Subcutaneous abdominal adipose tissue (tissue), 5 donors: ENCODE results near the gene OAS2.

Source experiments
- H3K27ac ChIP-seq: one replicate; pipeline ENCODE4 v1.7.0; 2013; ENCODE audit warnings: low read depth, mild to moderate bottlenecking, inconsistent platforms, low read length, moderate library complexity
- H3K27me3 ChIP-seq, 5 donors: one replicate each; pipeline ENCODE4 v1.7.0; 2013; ENCODE audit warnings: low read length in 5 of 5, inconsistent platforms in 1 of 5; ENCODE audit not compliant: control insufficient read depth in 5 of 5, insufficient read depth in 4 of 5
- H3K36me3 ChIP-seq, 5 donors: one replicate each; pipeline ENCODE4 v1.7.0; 2013; ENCODE audit warnings: low read length in 5 of 5; ENCODE audit not compliant: control insufficient read depth in 5 of 5, insufficient read depth in 5 of 5
- H3K4me1 ChIP-seq, 5 donors: one replicate each; pipeline ENCODE4 v1.7.0; 2013; ENCODE audit warnings: low read length in 5 of 5, mild to moderate bottlenecking in 3 of 5, moderate library complexity in 1 of 5; ENCODE audit not compliant: control insufficient read depth in 5 of 5, insufficient read depth in 5 of 5
- H3K4me3 ChIP-seq, 5 donors: one replicate each; pipeline ENCODE4 v1.7.0; 2013; ENCODE audit warnings: low read length in 5 of 5, low read depth in 1 of 5
- H3K9ac ChIP-seq, 5 donors: one replicate each; pipeline ENCODE4 v1.7.0; 2013; ENCODE audit warnings: low read length in 5 of 5, mild to moderate bottlenecking in 4 of 5, moderate library complexity in 3 of 5
- H3K9me3 ChIP-seq, 5 donors: one replicate each; pipeline ENCODE4 v1.7.0; 2013; ENCODE audit warnings: low read length in 5 of 5; ENCODE audit not compliant: control insufficient read depth in 5 of 5
- donor health status: healthy.
- donor health status: healthy.
- donor health status: healthy.
- donor health status: healthy.
- donor health status: healthy.

The OAS2 gene

GRCh38 chr12:112964915-112965314, 13.4 kb upstream of the OAS2 start:
- H3K27ac ChIP-seq, result no peak overlapping the region
- no peaks in the 10 kb centered on the region for H3K9me3 ChIP-seq
- H3K4me3 ChIP-seq, result no peak overlapping the region
- peaks cover 3 to 90% (median 82%) of the 10 kb centered on the region in 5 donors for H3K36me3 ChIP-seq
- H3K4me1 ChIP-seq, result peaks cover 0 to 9% (median 7%) of the 10 kb centered on the region in 5 donors
- H3K9ac ChIP-seq, result no peak overlapping the region
- H3K27me3 ChIP-seq, result no peaks in the 10 kb centered on the region

DNA sequence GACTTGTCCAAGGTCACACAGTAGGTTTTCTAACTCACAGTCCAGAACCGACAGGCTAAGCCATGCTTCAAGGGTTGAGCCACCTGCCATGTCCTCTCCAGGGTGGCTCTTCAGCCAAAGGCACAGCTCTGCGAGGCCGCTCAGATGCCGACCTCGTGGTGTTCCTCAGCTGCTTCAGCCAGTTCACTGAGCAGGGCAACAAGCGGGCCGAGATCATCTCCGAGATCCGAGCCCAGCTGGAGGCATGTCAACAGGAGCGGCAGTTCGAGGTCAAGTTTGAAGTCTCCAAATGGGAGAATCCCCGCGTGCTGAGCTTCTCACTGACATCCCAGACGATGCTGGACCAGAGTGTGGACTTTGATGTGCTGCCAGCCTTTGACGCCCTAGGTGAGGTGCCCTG, 12.7 kb upstream of the OAS2 start:
- no peak overlapping the region for H3K27ac ChIP-seq
- no peaks in the 10 kb centered on the region for H3K9me3 ChIP-seq
- no peaks in the 10 kb centered on the region for H3K27me3 ChIP-seq
- no peak overlapping the region for H3K4me3 ChIP-seq
- H3K9ac ChIP-seq, result no peak overlapping the region
- peaks cover 3 to 94% (median 89%) of the 10 kb centered on the region in 5 donors for H3K36me3 ChIP-seq
- peaks cover 0 to 10% (median 7%) of the 10 kb centered on the region in 5 donors for H3K4me1 ChIP-seq

- Histone ChIP-seq H3K27ac (no peak overlapping the region), H3K4me1 (peaks cover 2 to 25% (median 16%) of the 10 kb centered on the region in 5 donors), H3K9ac (no peak overlapping the region), H3K27me3 (no peaks in the 10 kb centered on the region), H3K9me3 (no peaks in the 10 kb centered on the region), H3K36me3 (peaks cover 3 to 79% (median 75%) of the 10 kb centered on the region in 5 donors), H3K4me3 (no peak overlapping the region)
Observed at GRCh38 chr12:112967306-112967705, 11.0 kb upstream of the OAS2 start.

DNA sequence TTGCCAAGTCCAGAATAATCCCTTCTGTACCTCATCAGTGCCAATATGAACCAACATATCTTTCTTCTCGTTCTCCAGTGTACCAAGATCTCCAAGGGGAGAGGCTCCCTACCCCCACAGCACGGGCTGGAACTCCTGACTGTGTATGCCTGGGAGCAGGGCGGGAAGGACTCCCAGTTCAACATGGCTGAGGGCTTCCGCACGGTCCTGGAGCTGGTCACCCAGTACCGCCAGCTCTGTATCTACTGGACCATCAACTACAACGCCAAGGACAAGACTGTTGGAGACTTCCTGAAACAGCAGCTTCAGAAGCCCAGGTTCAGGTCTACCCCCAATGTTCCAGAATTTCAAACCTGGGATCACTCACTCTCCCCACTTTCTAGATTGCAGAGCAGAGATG, 10.5 kb upstream of the OAS2 start:
- H3K9ac ChIP-seq, result no peak overlapping the region
- H3K36me3 ChIP-seq, result peaks cover 3 to 74% (median 69%) of the 10 kb centered on the region in 5 donors
- H3K27ac ChIP-seq, result no peak overlapping the region
- H3K4me1 ChIP-seq, result peaks cover 2 to 25% (median 16%) of the 10 kb centered on the region in 5 donors
- no peaks in the 10 kb centered on the region for H3K9me3 ChIP-seq
- no peak overlapping the region for H3K4me3 ChIP-seq
- no peaks in the 10 kb centered on the region for H3K27me3 ChIP-seq

GRCh38 chr12:112969547-112970306, 8.6 kb upstream of the OAS2 start:
- Histone ChIP-seq H3K27me3 (no peaks in the 10 kb centered on the region), H3K4me1 (peaks cover 0 to 17% (median 11%) of the 10 kb centered on the region in 5 donors), H3K9ac (no peak overlapping the region), H3K4me3 (no peak overlapping the region), H3K36me3 (peaks cover 3 to 55% (median 51%) of the 10 kb centered on the region in 5 donors), H3K9me3 (no peaks in the 10 kb centered on the region), H3K27ac (no peak overlapping the region)

DNA sequence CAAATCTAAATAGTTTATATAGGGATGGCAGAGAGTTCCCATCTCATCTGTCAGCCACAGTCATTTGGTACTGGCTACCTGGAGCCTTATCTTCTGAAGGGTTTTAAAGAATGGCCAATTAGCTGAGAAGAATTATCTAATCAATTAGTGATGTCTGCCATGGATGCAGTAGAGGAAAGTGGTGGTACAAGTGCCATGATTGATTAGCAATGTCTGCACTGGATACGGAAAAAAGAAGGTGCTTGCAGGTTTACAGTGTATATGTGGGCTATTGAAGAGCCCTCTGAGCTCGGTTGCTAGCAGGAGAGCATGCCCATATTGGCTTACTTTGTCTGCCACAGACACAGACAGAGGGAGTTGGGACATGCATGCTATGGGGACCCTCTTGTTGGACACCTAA, 7.9 kb upstream of the OAS2 start:
- H3K9me3 ChIP-seq, result no peaks in the 10 kb centered on the region
- H3K4me1 ChIP-seq, result peaks cover 0 to 17% (median 11%) of the 10 kb centered on the region in 5 donors
- no peak overlapping the region for H3K4me3 ChIP-seq
- H3K27ac ChIP-seq, result no peak overlapping the region
- peaks cover 3 to 50% (median 44%) of the 10 kb centered on the region in 5 donors for H3K36me3 ChIP-seq
- H3K27me3 ChIP-seq, result no peaks in the 10 kb centered on the region
- no peak overlapping the region for H3K9ac ChIP-seq

DNA sequence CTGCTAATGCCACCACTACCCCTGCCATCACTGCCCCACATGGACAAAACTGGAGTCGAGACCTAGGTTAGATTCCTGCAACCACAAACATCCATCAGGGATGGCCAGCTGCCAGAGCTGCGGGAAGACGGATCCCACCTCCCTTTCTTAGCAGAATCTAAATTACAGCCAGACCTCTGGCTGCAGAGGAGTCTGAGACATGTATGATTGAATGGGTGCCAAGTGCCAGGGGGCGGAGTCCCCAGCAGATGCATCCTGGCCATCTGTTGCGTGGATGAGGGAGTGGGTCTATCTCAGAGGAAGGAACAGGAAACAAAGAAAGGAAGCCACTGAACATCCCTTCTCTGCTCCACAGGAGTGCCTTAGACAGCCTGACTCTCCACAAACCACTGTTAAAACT, 7.1 kb upstream of the OAS2 start:
- no peaks in the 10 kb centered on the region for H3K27me3 ChIP-seq
- no peak overlapping the region for H3K4me3 ChIP-seq
- no peaks in the 10 kb centered on the region for H3K9me3 ChIP-seq
- H3K27ac ChIP-seq, result no peak overlapping the region
- H3K36me3 ChIP-seq, result peaks cover 3 to 41% (median 36%) of the 10 kb centered on the region in 5 donors
- H3K4me1 ChIP-seq, result peaks cover 0 to 17% (median 11%) of the 10 kb centered on the region in 5 donors
- no peak overlapping the region for H3K9ac ChIP-seq

DNA sequence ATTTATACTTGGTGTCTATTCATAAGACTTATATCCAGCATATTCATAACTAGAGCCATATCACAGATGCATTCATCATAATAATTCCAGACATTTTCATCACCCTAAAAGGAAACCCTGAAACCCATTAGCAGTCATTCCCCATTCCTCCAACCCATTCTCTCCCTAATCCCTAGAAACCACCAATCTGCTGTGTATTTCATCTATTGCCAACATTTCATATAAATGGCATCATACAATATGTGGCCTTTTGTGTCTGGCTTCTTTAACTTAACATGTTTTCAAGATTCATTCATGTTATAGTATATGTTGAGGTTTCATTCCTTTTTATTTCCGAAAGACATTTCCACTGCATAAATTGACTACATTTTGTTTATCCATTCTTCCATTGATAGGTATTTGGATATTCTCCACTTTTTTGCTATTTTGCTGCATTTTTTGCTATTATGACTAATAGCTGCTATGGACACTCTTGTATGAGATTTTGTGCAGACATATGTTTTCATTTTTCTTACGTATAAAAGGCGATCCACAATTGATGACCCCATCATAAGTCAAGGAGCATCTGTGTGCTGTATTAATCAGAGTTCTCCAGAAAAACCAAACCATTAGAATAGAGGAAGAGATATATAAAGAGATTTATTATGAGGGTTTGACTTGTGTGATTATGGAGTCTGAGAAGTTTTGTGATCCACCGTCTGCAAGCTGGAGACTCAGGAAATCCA, 5.1 kb upstream of the OAS2 start:
- Histone ChIP-seq H3K36me3 (peaks cover under 1 to 22% (median 18%) of the 10 kb centered on the region in 5 donors), H3K9me3 (no peaks in the 10 kb centered on the region), H3K4me3 (no peak overlapping the region), H3K27me3 (no peaks in the 10 kb centered on the region), H3K4me1 (peaks cover 2 to 26% (median 20%) of the 10 kb centered on the region in 5 donors), H3K9ac (no peak overlapping the region), H3K27ac (no peak overlapping the region)

GRCh38 chr12:112973818-112974231, 4.5 kb upstream of the OAS2 start:
- no peak overlapping the region for H3K27ac ChIP-seq
- no peak overlapping the region for H3K9ac ChIP-seq
- H3K4me3 ChIP-seq, result no peak overlapping the region
- H3K36me3 ChIP-seq, result peaks cover 0 to 19% (median 15%) of the 10 kb centered on the region in 5 donors
- H3K27me3 ChIP-seq, result no peaks in the 10 kb centered on the region
- no peaks in the 10 kb centered on the region for H3K9me3 ChIP-seq
- H3K4me1 ChIP-seq, result peaks cover 2 to 32% (median 26%) of the 10 kb centered on the region in 5 donors

DNA sequence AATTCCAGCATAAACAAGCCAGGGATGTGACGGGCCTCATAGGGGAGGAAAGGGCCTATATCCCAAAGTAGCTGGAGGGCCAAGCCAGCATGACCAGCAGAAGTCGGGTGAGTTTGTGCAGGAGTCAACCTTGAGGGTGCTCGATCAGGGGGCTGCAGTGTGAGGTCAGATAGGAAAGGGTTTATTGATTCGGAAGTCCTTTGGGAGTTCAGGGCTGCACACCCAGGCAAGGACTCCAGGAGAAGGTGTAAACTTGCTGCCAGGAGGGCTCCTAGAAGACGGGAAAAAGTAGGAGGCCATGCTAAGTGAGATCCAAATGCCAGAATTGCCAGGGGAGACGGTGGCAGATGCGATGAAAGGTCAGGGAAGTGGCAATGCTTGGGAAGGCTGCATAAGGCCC, 3.4 kb upstream of the OAS2 start:
- Histone ChIP-seq H3K9ac (no peak overlapping the region), H3K36me3 (peaks cover 0 to 8% (median 5%) of the 10 kb centered on the region in 5 donors), H3K9me3 (no peaks in the 10 kb centered on the region), H3K4me1 (peaks cover 4 to 42% (median 34%) of the 10 kb centered on the region in 5 donors), H3K27me3 (no peaks in the 10 kb centered on the region), H3K27ac (no peak overlapping the region), H3K4me3 (no peak overlapping the region)
